HEK293 (cell line): Measurements from ENCODE around the gene HOXA3.

Experiments used
- CTCF ChIA-PET: fragments of 350-600 bp; formaldehyde crosslinking; extraction: SDS; loops from one replicate; lab custom pipeline; 2021; ENCODE audit warnings: antibody characterized with exemption; lab: Yijun Ruan, JAX
- POLR2A ChIA-PET: fragments of 300-600 bp; formaldehyde crosslinking; extraction: SDS; loops from one replicate; lab custom pipeline; 2020; ENCODE audit warnings: antibody characterized with exemption, inconsistent platforms; lab: Yijun Ruan, JAX
- H3K27ac ChIP-seq: fragments of 200-500 bp; sonication (Bioruptor generic); 2 replicates; pipeline ENCODE4 v1.5.1; 2014; ENCODE audit warnings: low read depth, low read length, control low read depth, inconsistent platforms; ENCODE audit errors: extremely low read depth
- H3K36me3 ChIP-seq, 2 experiments: fragments of 200-500 bp in 1 of 2; sonication (Bioruptor generic) in 1 of 2; 1 replicate in 1 of 2; 2 replicates in 1 of 2; pipeline ENCODE4 v1.5.1; 2014 to 2017; ENCODE audit warnings: inconsistent platforms in 2 of 2, low read length in 2 of 2; ENCODE audit not compliant: control insufficient read depth in 2 of 2, insufficient read depth in 1 of 2
- H3K4me1 ChIP-seq: fragments of 200-500 bp; sonication (Bioruptor generic); 2 replicates; pipeline ENCODE4 v1.5.1; 2014; ENCODE audit warnings: mild to moderate bottlenecking, low read length, inconsistent platforms; ENCODE audit not compliant: control insufficient read depth, insufficient read depth
- H3K4me3 ChIP-seq: 2 replicates; pipeline ENCODE4 v1.5.1; 2011; ENCODE audit warnings: low read depth, mild to moderate bottlenecking, control low read depth, low read length, moderate library complexity
- H3K9me3 ChIP-seq: fragments of 200-500 bp; sonication (Bioruptor generic); 2 replicates; pipeline ENCODE4 v1.5.1; 2014; ENCODE audit warnings: low read depth, low read length, inconsistent platforms; ENCODE audit not compliant: control insufficient read depth, insufficient read depth
- CTCF ChIP-seq: fragments of 450-650 bp; formaldehyde crosslinking; IDR thresholded peaks from 2 replicates; pipeline ENCODE4 v1.5.1; 2016; ENCODE audit warnings: missing biosample characterization, missing genetic modification characterization
- GFI1B ChIP-seq: fragments of 450-650 bp; formaldehyde crosslinking; IDR thresholded peaks from 2 replicates; pipeline ENCODE4 v1.5.1; 2016; ENCODE audit warnings: missing biosample characterization, missing genetic modification characterization
- GLIS1 ChIP-seq: fragments of 450-650 bp; formaldehyde crosslinking; IDR thresholded peaks from 2 replicates; pipeline ENCODE4 v1.5.1; 2016; ENCODE audit warnings: missing biosample characterization, missing genetic modification characterization
- HOXD13 ChIP-seq: sonication (generic); formaldehyde crosslinking; IDR thresholded peaks from 2 replicates; pipeline ENCODE4 v1.8.0; 2022; ENCODE audit warnings: missing genetic modification reagents, borderline replicate concordance
- KLF7 ChIP-seq: fragments of 450-650 bp; formaldehyde crosslinking; IDR thresholded peaks from 2 replicates; pipeline ENCODE4 v1.5.1; 2016; ENCODE audit warnings: missing biosample characterization, missing genetic modification characterization, borderline replicate concordance
- MZF1 ChIP-seq: fragments of 450-650 bp; formaldehyde crosslinking; IDR thresholded peaks from 2 replicates; pipeline ENCODE4 v1.5.1; 2017; ENCODE audit warnings: missing biosample characterization, missing genetic modification characterization, borderline replicate concordance
- PRDM1 ChIP-seq: fragments of 450-650 bp; formaldehyde crosslinking; IDR thresholded peaks from 2 replicates; pipeline ENCODE4; 2016; ENCODE audit warnings: missing biosample characterization, missing genetic modification characterization
- YY1 ChIP-seq: fragments of 450-650 bp; formaldehyde crosslinking; IDR thresholded peaks from 2 replicates; pipeline ENCODE4 v1.5.1; 2018; ENCODE audit warnings: missing biosample characterization, missing genetic modification characterization
- ZBTB17 ChIP-seq: fragments of 450-650 bp; formaldehyde crosslinking; IDR thresholded peaks from 2 replicates; pipeline ENCODE4 v1.5.1; 2016; ENCODE audit warnings: missing biosample characterization, missing genetic modification characterization
- ZBTB44 ChIP-seq: fragments of 450-650 bp; IDR thresholded peaks from 2 replicates; pipeline ENCODE4 v1.5.1; 2018; ENCODE audit warnings: missing biosample characterization, mild to moderate bottlenecking, missing genetic modification characterization
- ZBTB6 ChIP-seq: fragments of 450-650 bp; formaldehyde crosslinking; IDR thresholded peaks from 2 replicates; pipeline ENCODE4 v1.5.1; 2017; ENCODE audit warnings: missing biosample characterization, missing genetic modification characterization
- ZFHX2 ChIP-seq: fragments of 450-650 bp; formaldehyde crosslinking; conservative IDR thresholded peaks from 2 replicates; pipeline ENCODE4 v1.5.1; 2016; ENCODE audit warnings: missing biosample characterization, missing genetic modification characterization
- ZIC2 ChIP-seq: fragments of 450-650 bp; formaldehyde crosslinking; IDR thresholded peaks from 2 replicates; pipeline ENCODE4 v1.5.1; 2016; ENCODE audit warnings: missing biosample characterization, missing genetic modification characterization
- ZNF169 ChIP-seq: fragments of 450-650 bp; formaldehyde crosslinking; IDR thresholded peaks from 2 replicates; pipeline ENCODE4 v1.5.1; 2016; ENCODE audit warnings: missing biosample characterization, missing genetic modification characterization
- ZNF280C ChIP-seq: fragments of 450-650 bp; formaldehyde crosslinking; IDR thresholded peaks from 2 replicates; pipeline ENCODE4 v1.5.1; 2016; ENCODE audit warnings: missing biosample characterization, missing genetic modification characterization
- ZNF335 ChIP-seq: fragments of 450-650 bp; formaldehyde crosslinking; conservative IDR thresholded peaks from 2 replicates; pipeline ENCODE4 v1.5.1; 2016; ENCODE audit warnings: missing biosample characterization, missing genetic modification characterization
- ZNF341 ChIP-seq: fragments of 450-650 bp; formaldehyde crosslinking; IDR thresholded peaks from 2 replicates; pipeline ENCODE4; 2016; ENCODE audit warnings: low read depth, missing biosample characterization, missing genetic modification characterization
- ZNF391 ChIP-seq: fragments of 450-650 bp; formaldehyde crosslinking; IDR thresholded peaks from 2 replicates; pipeline ENCODE4 v1.5.1; 2016; ENCODE audit warnings: low read depth, missing biosample characterization, missing genetic modification characterization, borderline replicate concordance
- ZNF548 ChIP-seq: fragments of 450-650 bp; formaldehyde crosslinking; IDR thresholded peaks from 2 replicates; pipeline ENCODE4 v1.5.1; 2016; ENCODE audit warnings: missing biosample characterization, missing genetic modification characterization
- ZNF623 ChIP-seq: fragments of 450-650 bp; formaldehyde crosslinking; IDR thresholded peaks from 2 replicates; pipeline ENCODE4 v1.5.1; 2016; ENCODE audit warnings: missing biosample characterization, missing genetic modification characterization
- ZNF629 ChIP-seq: fragments of 450-650 bp; formaldehyde crosslinking; IDR thresholded peaks from 2 replicates; pipeline ENCODE4 v1.5.1; 2017; ENCODE audit warnings: missing biosample characterization, missing genetic modification characterization
- ZNF654 ChIP-seq: fragments of 450-650 bp; formaldehyde crosslinking; IDR thresholded peaks from 2 replicates; pipeline ENCODE4 v1.5.1; 2016; ENCODE audit warnings: low read depth, missing biosample characterization, missing genetic modification characterization
- ZNF704 ChIP-seq: fragments of 450-650 bp; formaldehyde crosslinking; IDR thresholded peaks from 2 replicates; pipeline ENCODE4 v1.5.1; 2016; ENCODE audit warnings: missing biosample characterization, missing genetic modification characterization
- ZNF768 ChIP-seq: fragments of 450-650 bp; formaldehyde crosslinking; IDR thresholded peaks from 2 replicates; pipeline ENCODE4 v1.5.1; 2018; ENCODE audit warnings: missing biosample characterization, mild to moderate bottlenecking, missing genetic modification characterization
- ZNF777 ChIP-seq: fragments of 450-650 bp; formaldehyde crosslinking; IDR thresholded peaks from 2 replicates; pipeline ENCODE4 v1.5.1; 2017; ENCODE audit warnings: missing biosample characterization, missing genetic modification characterization, borderline replicate concordance
- ZNF837 ChIP-seq: fragments of 450-650 bp; formaldehyde crosslinking; IDR thresholded peaks from 2 replicates; pipeline ENCODE4 v1.5.1; 2016; ENCODE audit warnings: missing biosample characterization, missing genetic modification characterization
- ZNF843 ChIP-seq: fragments of 450-650 bp; formaldehyde crosslinking; IDR thresholded peaks from 2 replicates; pipeline ENCODE4 v1.5.1; 2016; ENCODE audit warnings: missing biosample characterization, missing genetic modification characterization

The HOXA3 gene

GRCh38 chr7:27119412-27119911 is 32.9 kb downstream of the HOXA3 start:
- POLR2A ChIA-PET: interaction anchor here (1.0 to 1.4 kb wide), 2 partner anchors 11 to 65 kb away, joined by 3 to 5 read pairs; partner anchors contain the start of genes HOXA11 and HOXA4
- TF ChIP-seq ZNF341 (tag by site-specific recombination): peak; percentile 47
- no peak for TF ChIP-seq ZNF629 (tag by site-specific recombination)
- TF ChIP-seq ZNF777 (tag by site-specific recombination): no peak
- 0 out of 2 replicates have a peak, but pooled peaks have one; percentile 31 for TF ChIP-seq PRDM1 (tag by site-specific recombination)
- TF ChIP-seq GFI1B (tag by site-specific recombination): no peak
- no peak for TF ChIP-seq ZNF704 (tag by site-specific recombination)
- TF ChIP-seq ZNF548 (tag by site-specific recombination): no peak
- TF ChIP-seq ZNF391 (tag by site-specific recombination): no peak
- TF ChIP-seq ZNF843 (tag by site-specific recombination): no peak
- TF ChIP-seq GLIS1 (tag by site-specific recombination): peak; percentile 76
- TF ChIP-seq ZIC2: peak; percentile 23; the same call in 1 of the 2 replicates
- TF ChIP-seq ZNF623: no peak
- TF ChIP-seq ZNF768: no peak
- no peak for TF ChIP-seq ZNF280C
- no peak for TF ChIP-seq KLF7
- peak; percentile 86 for TF ChIP-seq ZBTB17 (tag by site-specific recombination)
- TF ChIP-seq YY1 (tag by site-specific recombination): no peak
- TF ChIP-seq ZNF335 (tag by site-specific recombination): peak; percentile 35; the same call in 1 of the 2 replicates
- TF ChIP-seq ZNF654 (tag by site-specific recombination): no peak
- TF ChIP-seq CTCF (tag by site-specific recombination): no peak
- H3K4me1 ChIP-seq: peaks cover 37% of the 10 kb centered on the region
- H3K36me3 ChIP-seq: peaks cover 0 to 28% of the 10 kb centered on the region in 2 experiments; a peak in 1 of 3 replicates
- no peak overlapping the region for H3K27ac ChIP-seq
- CTCF ChIA-PET: interaction anchor here (0.5 to 2.1 kb wide), 4 partner anchors 9 to 433 kb away, joined by 4 to 6 read pairs (median 5); partner anchors contain the start of gene HOXA5
- H3K4me3 ChIP-seq: no peak overlapping the region
- H3K9me3 ChIP-seq: no peaks in the 10 kb centered on the region

GRCh38 chr7:27118580-27118979 is 33.8 kb downstream of the HOXA3 start:
- peaks cover 0 to 22% of the 10 kb centered on the region in 2 experiments; a peak in 1 of 3 replicates for H3K36me3 ChIP-seq
- no peak overlapping the region for H3K4me3 ChIP-seq
- CTCF ChIA-PET: interaction anchor here (0.5 to 1.3 kb wide), 2 partner anchors 12 to 268 kb away, joined by 3 to 5 read pairs; partner anchors contain the start of gene HOXA4
- H3K9me3 ChIP-seq: no peaks in the 10 kb centered on the region
- H3K4me1 ChIP-seq: peaks cover 39% of the 10 kb centered on the region
- no peak for TF ChIP-seq ZNF837 (tag by site-specific recombination)
- no peak for TF ChIP-seq ZNF629 (tag by site-specific recombination)
- TF ChIP-seq HOXD13 (CRISPR knock-in tag): no peak
- no peak for TF ChIP-seq ZBTB44 (tag by site-specific recombination)
- no peak for TF ChIP-seq ZNF169 (tag by site-specific recombination)
- no peak for TF ChIP-seq MZF1 (tag by site-specific recombination)
- TF ChIP-seq ZBTB6 (tag by site-specific recombination): no peak
- peak; percentile 48 for TF ChIP-seq ZFHX2 (tag by site-specific recombination)
- no peak for TF ChIP-seq GLIS1 (tag by site-specific recombination)
- TF ChIP-seq, all 188 proteins: peak for 1
- POLR2A ChIA-PET: interaction anchor here (1.1 to 2.9 kb wide), 2 partner anchors 9 to 22 kb away, joined by 3 to 9 read pairs; partner anchors contain the start of gene HOXA1
- H3K27ac ChIP-seq: no peak overlapping the region
